GM19455 (cell line): ENCODE measurements around the gene ST6GALNAC5.

Source experiments
- ATAC-seq: cut with Tn5 transposase; IDR thresholded peaks from one replicate; pipeline ENCODE4 v1.9.1; 2021; ENCODE audit not compliant: unreplicated experiment

Gene ST6GALNAC5

GRCh38 chr1:76998582-76999223, 131.4 kb downstream of the ST6GALNAC5 start:
- ATAC-seq: no peak

GRCh38 chr1:77007675-77008074, 140.4 kb downstream of the ST6GALNAC5 start:
- no peak for ATAC-seq

GRCh38 chr1:77010937-77011336, 143.7 kb downstream of the ST6GALNAC5 start:
- no peak for ATAC-seq

GRCh38 chr1:77012066-77012465, 144.8 kb downstream of the ST6GALNAC5 start:
- no peak for ATAC-seq

GRCh38 chr1:77014073-77014788, 147.0 kb downstream of the ST6GALNAC5 start:
- ATAC-seq: no peak

- no peak for ATAC-seq
Observed at GRCh38 chr1:77015748-77016341, 148.6 kb downstream of the ST6GALNAC5 start.

GRCh38 chr1:77016386-77016985, 149.2 kb downstream of the ST6GALNAC5 start:
- ATAC-seq: no peak

GRCh38 chr1:77018311-77018710, 151.0 kb downstream of the ST6GALNAC5 start:
- ATAC-seq: no peak

- ATAC-seq: no peak
Observed at GRCh38 chr1:77018761-77019160, 151.5 kb downstream of the ST6GALNAC5 start.

- ATAC-seq: no peak
Observed at GRCh38 chr1:77021732-77022131, 154.5 kb downstream of the ST6GALNAC5 start.

- ATAC-seq: no peak
Observed at GRCh38 chr1:77024500-77024899, 157.2 kb downstream of the ST6GALNAC5 start.

GRCh38 chr1:77025599-77025998, 158.3 kb downstream of the ST6GALNAC5 start:
- ATAC-seq: no peak

- ATAC-seq: no peak
Observed at GRCh38 chr1:77026135-77026534, 158.9 kb downstream of the ST6GALNAC5 start.

GRCh38 chr1:77026640-77027039, 159.4 kb downstream of the ST6GALNAC5 start:
- no peak for ATAC-seq

GRCh38 chr1:77027847-77028246, 160.6 kb downstream of the ST6GALNAC5 start:
- ATAC-seq: no peak

- ATAC-seq: no peak
Observed at GRCh38 chr1:77030401-77031105, 163.3 kb downstream of the ST6GALNAC5 start.

- ATAC-seq: no peak
Observed at GRCh38 chr1:77031106-77031662, 163.9 kb downstream of the ST6GALNAC5 start.

- no peak for ATAC-seq
Observed at GRCh38 chr1:77036560-77036959, 169.3 kb downstream of the ST6GALNAC5 start.

- ATAC-seq: no peak
Observed at GRCh38 chr1:77037038-77037437, 169.8 kb downstream of the ST6GALNAC5 start.

- no peak for ATAC-seq
Observed at GRCh38 chr1:77038000-77038399, 170.7 kb downstream of the ST6GALNAC5 start.

- no peak for ATAC-seq
Observed at GRCh38 chr1:77039111-77039510, 171.8 kb downstream of the ST6GALNAC5 start.
